Retinal pigment epithelial cell (primary cell): ENCODE measurements around the gene SLC8A2.

ENCODE experiments used
- DNase-seq: peaks from one replicate; pipeline ENCODE4 v3.0.0-alpha.2; 2010; ENCODE audit warnings: low read depth
- H3K4me3 ChIP-seq: 2 replicates; pipeline ENCODE4 v1.5.1; 2011; ENCODE audit warnings: mild to moderate bottlenecking, low read length, control low read depth, moderate library complexity
- TF ChIP-seq, protein P1 (sequence below): conservative IDR thresholded peaks from 2 replicates; pipeline ENCODE4 v1.5.1; 2011; ENCODE audit warnings: low read depth, low read length, control low read depth, inconsistent platforms

The SLC8A2 gene

DNA sequence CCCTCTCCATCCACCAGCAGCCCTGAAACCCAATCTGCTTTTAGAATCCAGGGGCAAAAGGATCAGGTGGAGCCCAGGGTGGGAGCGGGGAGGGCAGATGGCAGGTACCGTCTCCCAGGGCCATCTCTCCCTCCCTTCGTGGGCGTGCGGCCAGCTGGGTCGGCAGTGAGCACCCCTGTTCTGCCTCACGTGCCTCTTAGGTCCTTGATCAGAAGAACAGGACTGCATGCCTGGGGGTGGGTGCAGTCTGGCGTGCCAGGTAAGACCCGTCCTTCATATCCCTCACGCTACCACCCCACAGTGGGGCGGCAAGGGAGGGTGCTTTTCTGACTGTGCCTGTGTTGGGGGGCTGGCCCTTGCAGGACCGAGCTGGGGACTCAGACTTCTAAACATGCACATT lies 2.0 kb downstream of the SLC8A2 start:
- DNase-seq: no peak
- TF ChIP-seq, protein P1, sequence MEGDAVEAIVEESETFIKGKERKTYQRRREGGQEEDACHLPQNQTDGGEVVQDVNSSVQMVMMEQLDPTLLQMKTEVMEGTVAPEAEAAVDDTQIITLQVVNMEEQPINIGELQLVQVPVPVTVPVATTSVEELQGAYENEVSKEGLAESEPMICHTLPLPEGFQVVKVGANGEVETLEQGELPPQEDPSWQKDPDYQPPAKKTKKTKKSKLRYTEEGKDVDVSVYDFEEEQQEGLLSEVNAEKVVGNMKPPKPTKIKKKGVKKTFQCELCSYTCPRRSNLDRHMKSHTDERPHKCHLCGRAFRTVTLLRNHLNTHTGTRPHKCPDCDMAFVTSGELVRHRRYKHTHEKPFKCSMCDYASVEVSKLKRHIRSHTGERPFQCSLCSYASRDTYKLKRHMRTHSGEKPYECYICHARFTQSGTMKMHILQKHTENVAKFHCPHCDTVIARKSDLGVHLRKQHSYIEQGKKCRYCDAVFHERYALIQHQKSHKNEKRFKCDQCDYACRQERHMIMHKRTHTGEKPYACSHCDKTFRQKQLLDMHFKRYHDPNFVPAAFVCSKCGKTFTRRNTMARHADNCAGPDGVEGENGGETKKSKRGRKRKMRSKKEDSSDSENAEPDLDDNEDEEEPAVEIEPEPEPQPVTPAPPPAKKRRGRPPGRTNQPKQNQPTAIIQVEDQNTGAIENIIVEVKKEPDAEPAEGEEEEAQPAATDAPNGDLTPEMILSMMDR: no peak
- no peak overlapping the region for H3K4me3 ChIP-seq

DNA sequence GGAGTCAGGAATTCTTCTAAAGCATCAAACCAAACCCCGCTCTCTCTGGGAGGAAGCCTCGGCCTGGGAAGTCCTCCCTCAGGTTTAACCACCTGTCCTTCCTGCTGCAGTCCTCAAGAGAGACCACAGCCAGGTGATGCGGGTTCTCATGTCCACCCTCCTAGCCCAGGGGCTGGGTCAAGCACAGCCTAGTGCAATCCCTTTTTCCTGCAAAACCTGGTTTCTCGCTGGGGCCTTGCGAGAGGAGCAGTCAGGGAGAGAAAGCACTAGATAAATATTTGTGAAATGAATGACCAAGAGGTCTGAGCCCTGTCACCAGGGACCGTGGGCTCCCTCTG lies 2.4 kb downstream of the SLC8A2 start:
- TF ChIP-seq, protein P1: no peak
- H3K4me3 ChIP-seq: no peak overlapping the region
- DNase-seq: no peak

DNA sequence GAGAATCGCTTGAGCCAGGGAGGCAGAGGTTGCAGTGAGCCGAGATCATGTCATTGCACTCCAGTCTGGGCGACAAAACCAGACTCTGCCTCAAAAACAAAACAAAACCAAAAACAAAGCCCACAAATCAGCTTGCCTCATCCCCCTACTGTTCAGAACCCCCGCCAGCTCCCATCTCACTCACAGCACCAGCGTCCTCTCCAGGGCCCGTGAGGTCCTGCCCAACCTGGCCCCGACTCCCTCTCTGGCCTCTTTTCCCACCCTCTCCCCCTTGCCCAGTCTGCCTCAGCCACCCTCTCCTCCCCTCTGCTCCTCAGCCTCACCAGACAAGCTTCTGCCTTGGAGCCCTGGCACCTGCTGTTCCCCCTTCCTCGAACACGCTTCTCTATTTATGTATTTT lies 3.8 kb downstream of the SLC8A2 start:
- no peak overlapping the region for H3K4me3 ChIP-seq
- no peak for DNase-seq
- TF ChIP-seq, protein P1: no peak

DNA sequence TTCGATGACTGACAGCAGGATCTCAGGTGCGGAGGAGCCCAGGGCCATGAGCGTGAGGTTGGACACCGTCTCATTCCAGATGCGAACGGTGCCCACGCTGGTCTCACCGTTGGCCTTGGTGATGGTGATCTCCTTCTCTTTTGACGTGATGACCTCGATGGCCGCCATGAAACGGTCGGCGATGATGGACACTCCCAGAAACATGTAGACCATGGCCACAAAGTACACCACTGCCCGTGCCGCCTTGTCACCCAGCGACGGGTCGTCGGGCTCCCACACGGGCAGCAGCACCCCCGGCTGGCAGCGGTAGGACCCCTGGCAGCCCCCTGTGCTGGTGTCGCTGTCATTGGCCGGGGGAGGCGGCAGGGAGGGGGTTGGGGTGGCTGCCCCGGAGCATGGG lies 5.7 kb downstream of the SLC8A2 start:
- no peak overlapping the region for H3K4me3 ChIP-seq
- no peak for DNase-seq
- TF ChIP-seq, protein P1: no peak

DNA sequence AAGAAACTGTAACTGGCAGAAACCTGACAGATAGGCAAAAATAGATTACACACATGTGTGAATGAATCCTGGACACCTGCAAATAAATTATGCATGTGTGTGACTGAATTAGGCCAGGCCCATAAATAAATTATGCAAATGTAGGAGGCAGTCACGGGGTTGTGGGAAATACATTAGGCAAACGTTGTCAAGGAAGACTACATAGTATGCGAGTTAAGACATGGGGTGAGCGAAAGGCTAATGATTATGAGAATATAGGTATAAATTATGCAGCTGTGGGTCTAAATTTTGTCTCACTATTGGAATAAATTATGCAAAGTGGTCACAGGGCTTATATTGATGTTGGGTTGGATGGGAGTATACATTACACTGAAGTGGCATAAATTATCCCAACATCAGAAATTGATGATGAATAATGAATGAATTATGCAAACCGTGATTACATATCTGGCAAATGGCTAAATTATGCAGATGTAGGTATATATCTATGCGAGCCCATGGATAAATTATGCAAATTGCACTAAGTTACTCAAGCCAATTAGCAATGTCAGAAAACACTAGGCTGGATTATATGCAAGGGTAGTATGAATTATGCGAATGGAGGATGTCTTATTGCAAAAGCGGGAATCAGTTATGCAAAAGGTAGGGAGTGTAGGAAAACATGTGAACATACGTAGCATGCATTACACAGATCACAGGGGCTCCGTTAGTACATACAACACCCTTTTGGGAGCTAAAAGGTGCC lies 6.8 kb downstream of the SLC8A2 start:
- TF ChIP-seq, protein P1: no peak
- DNase-seq: no peak
- no peak overlapping the region for H3K4me3 ChIP-seq

DNA sequence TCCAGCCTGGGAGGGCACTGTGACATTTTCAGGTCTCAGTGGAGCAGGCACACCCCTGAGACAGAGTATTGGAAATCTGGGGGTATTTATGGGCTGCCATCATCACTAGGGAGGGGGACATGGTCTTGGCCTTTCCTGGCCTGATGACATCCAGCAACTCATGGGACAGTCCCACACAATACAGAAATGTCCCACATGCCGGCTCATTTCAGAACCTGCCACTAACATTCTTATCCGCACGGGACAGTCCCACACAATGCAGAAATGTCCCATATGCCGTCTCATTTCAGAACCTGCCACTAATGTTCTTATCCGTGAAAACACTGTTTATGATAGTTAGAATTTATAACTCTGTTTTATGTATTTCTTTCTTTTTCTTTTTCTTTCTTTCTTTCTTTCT lies 9.8 kb downstream of the SLC8A2 start:
- TF ChIP-seq, protein P1: no peak
- no peak overlapping the region for H3K4me3 ChIP-seq
- no peak for DNase-seq

DNA sequence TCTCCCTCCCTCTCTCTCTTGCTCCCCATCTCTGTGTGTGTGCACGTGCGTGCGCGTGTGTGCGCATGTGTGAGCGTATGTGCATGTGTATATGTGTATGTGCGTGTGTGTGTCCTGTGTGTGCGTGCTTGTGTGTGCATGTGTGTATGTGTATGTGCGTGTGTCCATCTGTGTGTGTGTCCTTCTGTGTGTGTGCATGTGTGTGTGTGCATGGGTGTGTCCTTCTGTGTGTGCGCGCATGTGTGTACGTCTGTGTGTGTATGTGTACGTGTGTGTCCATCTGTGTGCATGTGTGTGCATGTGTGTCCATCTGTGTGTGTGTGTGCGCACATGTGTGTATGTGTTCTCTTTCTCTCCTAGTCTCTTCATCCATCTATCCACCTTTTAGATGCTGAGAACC lies 12.2 kb downstream of the SLC8A2 start:
- H3K4me3 ChIP-seq: no peak overlapping the region
- TF ChIP-seq, protein P1: no peak
- no peak for DNase-seq
